Measurements from ENCODE around the gene RNF17. TPM values are rescaled to one million over a fixed set of nuclear protein-coding genes. Genes with fewer than 3 reads are reported as not detected.

RNF17 gene
- total and polyA plus RNA-seq, 8 donors: 0.10 to 0.16 TPM; not detected in 6

- H3K36me3 ChIP-seq: peaks cover 0 to 44% of the 10 kb centered on the region in 2 donors
- no peak for TF ChIP-seq CTCF (IDR thresholded peaks at IDR 0.05)
- H3K4me3 ChIP-seq: no peak overlapping the region
- H3K9me3 ChIP-seq: no peaks in the 10 kb centered on the region
- no peak for DNase-seq
- no peaks in the 10 kb centered on the region for H3K4me1 ChIP-seq
- no peak for ATAC-seq
- H3K27me3 ChIP-seq: no peaks in the 10 kb centered on the region
- H3K27ac ChIP-seq: no peak overlapping the region
- intact Hi-C loops (cut with DNase I): no loop called here
Measured at GRCh38 chr13:24905242-24905641, 141.3 kb downstream of the RNF17 start.

- no peak for TF ChIP-seq CTCF (IDR thresholded peaks at IDR 0.05)
- no peak for ATAC-seq
- H3K36me3 ChIP-seq: peaks cover 0 to 46% of the 10 kb centered on the region in 2 donors
- intact Hi-C loops (cut with DNase I): no loop called here
- no peaks in the 10 kb centered on the region for H3K4me1 ChIP-seq
- H3K4me3 ChIP-seq: no peak overlapping the region
- no peak overlapping the region for H3K27ac ChIP-seq
- no peaks in the 10 kb centered on the region for H3K27me3 ChIP-seq
- no peak for DNase-seq
- no peaks in the 10 kb centered on the region for H3K9me3 ChIP-seq
Measured at GRCh38 chr13:24906268-24906667, 142.3 kb downstream of the RNF17 start.

GRCh38 chr13:24910502-24911132 is 146.6 kb downstream of the RNF17 start:
- no peak for ATAC-seq
- H3K9me3 ChIP-seq: no peaks in the 10 kb centered on the region

GRCh38 chr13:24911133-24911908 is 147.4 kb downstream of the RNF17 start:
- H3K36me3 ChIP-seq: peaks cover 0 to 33% of the 10 kb centered on the region in 2 donors
- intact Hi-C loops (cut with DNase I): no loop called here
- no peak for ATAC-seq
- H3K9me3 ChIP-seq: no peaks in the 10 kb centered on the region
- H3K4me1 ChIP-seq: no peaks in the 10 kb centered on the region
- TF ChIP-seq CTCF (IDR thresholded peaks at IDR 0.05): no peak
- H3K4me3 ChIP-seq: no peak overlapping the region
- no peak for DNase-seq
- no peak overlapping the region for H3K27ac ChIP-seq
- no peaks in the 10 kb centered on the region for H3K27me3 ChIP-seq

More at GRCh38 chr13:24910502-24911132, 146.6 kb downstream of the RNF17 start:
- TF ChIP-seq CTCF (IDR thresholded peaks at IDR 0.05): no peak
- H3K27ac ChIP-seq: no peak overlapping the region
- no peaks in the 10 kb centered on the region for H3K4me1 ChIP-seq
- no peak overlapping the region for H3K4me3 ChIP-seq
- no peaks in the 10 kb centered on the region for H3K27me3 ChIP-seq
- intact Hi-C loops (cut with DNase I): no loop called here
- no peak for DNase-seq
- H3K36me3 ChIP-seq: peaks cover 0 to 40% of the 10 kb centered on the region in 2 donors

GRCh38 chr13:24916464-24916863 is 152.5 kb downstream of the RNF17 start:
- ATAC-seq: peak; percentile 66
- H3K4me3 ChIP-seq: no peak overlapping the region
- no peak overlapping the region for H3K27ac ChIP-seq
- H3K27me3 ChIP-seq: no peaks in the 10 kb centered on the region
- no peaks in the 10 kb centered on the region for H3K9me3 ChIP-seq
- peaks cover 0 to 2% of the 10 kb centered on the region in 2 donors for H3K4me1 ChIP-seq
- peaks cover 0 to 4% of the 10 kb centered on the region in 2 donors for H3K36me3 ChIP-seq
- DNase-seq: no peak
- intact Hi-C loops (cut with DNase I): no loop called here
- no peak for TF ChIP-seq CTCF (IDR thresholded peaks at IDR 0.05)
